ENCODE measurements around the gene IGHMBP2.

IGHMBP2 gene

DNA sequence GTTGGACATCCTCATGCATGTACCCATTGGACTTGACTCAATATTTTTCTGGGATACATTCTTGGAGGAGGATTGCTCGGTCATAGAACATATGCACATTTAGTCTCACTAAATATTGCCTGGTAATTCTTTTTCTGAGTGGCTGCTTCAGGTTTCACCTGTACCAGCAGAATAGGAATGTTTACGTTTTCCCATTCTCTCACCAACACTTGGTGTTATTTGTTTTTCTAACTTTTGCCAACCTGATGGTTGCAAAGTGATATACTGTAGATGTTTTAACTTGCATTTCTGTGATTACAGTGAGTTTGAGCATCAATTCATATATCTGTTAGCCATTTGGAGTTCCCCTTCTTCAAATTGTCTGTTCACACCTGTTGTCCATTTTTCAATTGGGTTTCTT, 78.4 kb downstream of the IGHMBP2 start:
- DNase-seq (ENCODE audit: low spot score): no peak

DNA sequence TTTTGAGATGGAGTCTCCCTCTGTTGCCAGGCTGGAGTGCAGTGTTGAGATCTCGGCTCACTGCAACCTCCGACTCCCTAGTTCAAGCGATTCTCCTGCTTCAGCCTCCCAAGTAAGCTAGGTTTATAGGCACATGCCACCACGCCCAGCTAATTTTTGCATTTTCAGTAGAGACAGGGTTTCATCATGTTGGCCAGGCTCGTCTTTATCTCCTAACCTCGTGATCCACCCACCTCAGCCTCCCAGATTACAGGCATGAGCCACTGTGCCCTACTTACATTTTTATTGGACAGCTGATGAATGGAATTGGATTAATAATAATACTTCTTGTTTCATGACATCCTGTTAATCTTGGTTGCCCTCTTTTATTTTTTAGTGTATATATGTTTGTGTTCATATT, 80.1 kb downstream of the IGHMBP2 start:
- no peak for DNase-seq (ENCODE audit: low spot score)

DNA sequence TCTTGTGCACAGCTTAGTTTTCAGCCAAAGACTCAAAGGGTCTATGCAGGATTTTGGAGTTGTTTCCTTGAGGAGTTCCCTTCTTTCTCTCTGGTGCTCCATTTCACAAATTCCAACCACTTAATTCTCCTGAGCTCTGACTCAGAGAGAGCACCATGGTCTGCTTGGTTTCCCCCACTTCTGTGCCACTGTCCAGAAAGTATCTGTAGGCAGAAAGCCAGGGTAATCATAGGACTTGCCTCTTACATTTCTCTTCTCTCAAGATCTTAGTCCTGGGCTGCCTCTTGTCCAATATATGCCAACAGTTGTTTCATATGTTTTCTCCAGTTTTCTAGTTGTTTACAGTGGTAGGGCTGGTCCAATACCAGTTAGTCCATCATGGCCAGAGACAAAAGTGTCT, 83.5 kb downstream of the IGHMBP2 start:
- no peak for DNase-seq (ENCODE audit: low spot score)

DNA sequence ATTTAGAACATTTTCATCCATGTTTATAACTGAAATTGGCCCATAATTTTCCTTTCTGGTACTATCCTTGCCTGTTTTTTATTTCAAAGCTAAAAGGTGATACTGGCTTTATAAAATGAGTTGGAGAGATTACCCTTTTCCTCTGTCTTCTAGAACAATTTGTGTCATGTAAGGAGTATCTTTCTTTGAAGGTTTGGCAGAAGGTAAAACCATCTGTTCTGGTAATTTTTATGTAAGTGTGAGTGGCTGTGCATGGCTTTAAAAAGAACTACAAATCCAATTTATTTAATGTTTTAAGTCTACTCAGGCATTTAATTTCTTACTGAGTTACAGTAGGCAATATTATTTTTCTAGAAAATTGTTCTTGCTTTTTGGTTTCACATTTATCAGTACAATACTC, 84.8 kb downstream of the IGHMBP2 start:
- DNase-seq (ENCODE audit: low spot score): no peak

Measured in activated CD4-positive, alpha-beta T cell treated with anti-CD3 and anti-CD28 coated beads, Interleukin-2, Interleukin-4, amounts not matched to agents 100 ng/mL and 50 ng/mL, durations not matched to agents 16 hours and 8 hours (primary cell).